Heart left ventricle (tissue), 13 donors: ENCODE measurements around the gene DRC7.

Experiments
- POLR2A ChIP-seq, 2 donors: fragments of 450-650 bp; IDR thresholded peaks; one replicate each; pipeline ENCODE4 v1.6.1; 2017; ENCODE audit warnings: antibody characterized with exemption in 2 of 2, mild to moderate bottlenecking in 2 of 2, moderate library complexity in 2 of 2
- TF ChIP-seq, protein P1 (sequence below), 12 donors: fragments of 200-600 bp; sonication (generic) in 4 of 12; IDR thresholded peaks; one replicate each; pipeline versions ENCODE4 v1.5.0 to v1.8.0; 2018 to 2022; ENCODE audit warnings: antibody characterized with exemption in 12 of 12, mild to moderate bottlenecking in 5 of 12
- donor health status: ischemic (EF 13 %, LVEDD 7.1; RV severe dilation, severe dysfunction).
- donor health status: DM: no; HTN: yes; CAD: no.
- donor health status: DM: no; HTN: no; CAD: no.
- donor health status: ischemic (EF 25% LVEDD 6.9; RV normal size, moderate dysfunction).
- donor health status: ischemic (EF 25% LVEDD 5.7; RV mildly dilated, moderate dysfunction).
- donor health status: ischemic (EF 35%, LVEDD 5.7; RV mildly dilated, moderate dysfunction).
- donor health status: nonischemic (EF 11% LVEDD 7.7; RV severe dilation, severe dysfunction).
- donor health status: DM: yes; HTN: yes; CAD: no.
- donor health status: PGD.
- donor health status: ischemic (EF 29% LVEDD 5.4; RV normal size, mild dysfunction).
- donor health status: nonischemic (EF 23%, LVEDD 6.1; RV moderate dilation, normal function).

DNA sequence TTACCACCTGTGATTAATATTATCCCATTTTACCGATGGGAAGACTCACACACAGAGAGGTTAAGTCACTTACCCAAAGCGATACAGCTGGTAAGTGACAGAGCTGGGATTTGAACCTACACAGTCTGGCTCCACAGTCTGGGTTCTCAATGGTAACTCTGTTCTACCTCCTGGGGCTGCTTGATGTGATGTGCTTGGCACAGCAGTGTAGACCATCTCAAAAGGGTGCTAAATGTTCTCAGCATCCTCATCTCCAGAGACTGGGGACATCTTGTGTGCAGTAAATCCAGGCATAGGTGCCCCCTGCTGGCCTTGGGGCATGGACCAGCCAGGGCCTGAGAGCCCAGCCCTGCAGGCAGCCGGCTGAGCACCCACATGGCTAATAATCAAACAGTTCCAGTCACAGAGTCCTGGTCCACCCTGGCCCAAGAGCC, 25.6 kb downstream of the DRC7 start:
- TF ChIP-seq, protein P1, sequence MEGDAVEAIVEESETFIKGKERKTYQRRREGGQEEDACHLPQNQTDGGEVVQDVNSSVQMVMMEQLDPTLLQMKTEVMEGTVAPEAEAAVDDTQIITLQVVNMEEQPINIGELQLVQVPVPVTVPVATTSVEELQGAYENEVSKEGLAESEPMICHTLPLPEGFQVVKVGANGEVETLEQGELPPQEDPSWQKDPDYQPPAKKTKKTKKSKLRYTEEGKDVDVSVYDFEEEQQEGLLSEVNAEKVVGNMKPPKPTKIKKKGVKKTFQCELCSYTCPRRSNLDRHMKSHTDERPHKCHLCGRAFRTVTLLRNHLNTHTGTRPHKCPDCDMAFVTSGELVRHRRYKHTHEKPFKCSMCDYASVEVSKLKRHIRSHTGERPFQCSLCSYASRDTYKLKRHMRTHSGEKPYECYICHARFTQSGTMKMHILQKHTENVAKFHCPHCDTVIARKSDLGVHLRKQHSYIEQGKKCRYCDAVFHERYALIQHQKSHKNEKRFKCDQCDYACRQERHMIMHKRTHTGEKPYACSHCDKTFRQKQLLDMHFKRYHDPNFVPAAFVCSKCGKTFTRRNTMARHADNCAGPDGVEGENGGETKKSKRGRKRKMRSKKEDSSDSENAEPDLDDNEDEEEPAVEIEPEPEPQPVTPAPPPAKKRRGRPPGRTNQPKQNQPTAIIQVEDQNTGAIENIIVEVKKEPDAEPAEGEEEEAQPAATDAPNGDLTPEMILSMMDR (IDR thresholded peaks at IDR 0.05) = peak; percentile 43 to 61 (median 54)
- no peak for TF ChIP-seq POLR2A (IDR thresholded peaks at IDR 0.05)
